HepG2 (cell line): ENCODE data around the gene PLPP3.

ENCODE experiments used
- ARNTL ChIP-seq: sonication (generic); formaldehyde crosslinking; IDR thresholded peaks from 2 replicates; pipeline ENCODE4 v1.4.0; 2020; ENCODE audit warnings: mild to moderate bottlenecking, missing genetic modification reagents
- CTCF ChIP-seq: sonication (generic); formaldehyde crosslinking; IDR thresholded peaks from 2 replicates; pipeline ENCODE4 v1.5.0; 2020; ENCODE audit warnings: mild to moderate bottlenecking, missing genetic modification reagents, moderate library complexity
- GTF2F1 ChIP-seq: fragments of 150-350 bp; IDR thresholded peaks from 2 replicates; pipeline ENCODE4 v1.6.1; 2014; ENCODE audit warnings: low read length
- KMT2A ChIP-seq: sonication (generic); formaldehyde crosslinking; IDR thresholded peaks from 2 replicates; pipeline ENCODE4 v1.4.0; 2020; ENCODE audit warnings: missing genetic modification reagents
- RAD21 ChIP-seq: fragments of 450-650 bp; formaldehyde crosslinking; IDR thresholded peaks from 2 replicates; pipeline ENCODE4 v1.5.0; 2020; ENCODE audit warnings: mild to moderate bottlenecking
- ZNF180 ChIP-seq: sonication (generic); formaldehyde crosslinking; IDR thresholded peaks from 2 replicates; pipeline ENCODE4 v1.4.0; 2020; ENCODE audit warnings: low read depth, missing genetic modification reagents, borderline replicate concordance

- TF ChIP-seq ARNTL (CRISPR knock-in tag) (no peak), CTCF (CRISPR knock-in tag) (no peak), ZNF180 (CRISPR knock-in tag) (no peak), GTF2F1 (no peak), RAD21 (CRISPR knock-in tag) (no peak), KMT2A (no peak)
These were observed 4.7 kb upstream of the PLPP3 start for GRCh38 chr1:56583957-56584468.
